ENCODE data around the gene MED12L. TPM values are rescaled to one million over a fixed set of nuclear protein-coding genes. Genes with fewer than 3 reads are reported as not detected.

Gene MED12L
- polyA plus RNA-seq, 1 donor from 2014 or later: 28.5 TPM

- Histone ChIP-seq H3K79me2 (replicated peaks; ENCODE audit: insufficient read depth, low read length) (no peaks in the 10 kb centered on the region), H3K9ac (ENCODE audit: low read length) (no peak overlapping the region), H3K27ac (ENCODE audit: low read length) (no peak overlapping the region), H3K4me3 (ENCODE audit: low read length) (no peak overlapping the region), H2AFZ (ENCODE audit: low read depth, low read length) (no peak overlapping the region), H3K36me3 (ENCODE audit: insufficient read depth, low read length) (peaks cover 14% of the 10 kb centered on the region), H3K27me3 (ENCODE audit: insufficient read depth, low read depth, low read length) (no peaks in the 10 kb centered on the region), H3K9me2 (ENCODE audit: insufficient read depth, low read length) (no peaks in the 10 kb centered on the region), H3F3A (ENCODE audit: insufficient read depth, low read length, poor library complexity, severe bottlenecking) (no peaks in the 10 kb centered on the region), H4K20me1 (ENCODE audit: insufficient read depth) (no peaks in the 10 kb centered on the region), H3K4me2 (ENCODE audit: low read length) (no peak overlapping the region), H3K9me3 (ENCODE audit: low read length) (no peaks in the 10 kb centered on the region)
- peak; percentile 76 for TF ChIP-seq SMC3 (conservative IDR thresholded peaks at IDR 0.05; ENCODE audit: poor library complexity)
- TF ChIP-seq CTCF (IDR thresholded peaks at IDR 0.05; ENCODE audit: poor library complexity, severe bottlenecking): peak; percentile 68
- no peak for TF ChIP-seq POLR2AphosphoS5 (IDR thresholded peaks at IDR 0.05)
- TF ChIP-seq, protein P1, sequence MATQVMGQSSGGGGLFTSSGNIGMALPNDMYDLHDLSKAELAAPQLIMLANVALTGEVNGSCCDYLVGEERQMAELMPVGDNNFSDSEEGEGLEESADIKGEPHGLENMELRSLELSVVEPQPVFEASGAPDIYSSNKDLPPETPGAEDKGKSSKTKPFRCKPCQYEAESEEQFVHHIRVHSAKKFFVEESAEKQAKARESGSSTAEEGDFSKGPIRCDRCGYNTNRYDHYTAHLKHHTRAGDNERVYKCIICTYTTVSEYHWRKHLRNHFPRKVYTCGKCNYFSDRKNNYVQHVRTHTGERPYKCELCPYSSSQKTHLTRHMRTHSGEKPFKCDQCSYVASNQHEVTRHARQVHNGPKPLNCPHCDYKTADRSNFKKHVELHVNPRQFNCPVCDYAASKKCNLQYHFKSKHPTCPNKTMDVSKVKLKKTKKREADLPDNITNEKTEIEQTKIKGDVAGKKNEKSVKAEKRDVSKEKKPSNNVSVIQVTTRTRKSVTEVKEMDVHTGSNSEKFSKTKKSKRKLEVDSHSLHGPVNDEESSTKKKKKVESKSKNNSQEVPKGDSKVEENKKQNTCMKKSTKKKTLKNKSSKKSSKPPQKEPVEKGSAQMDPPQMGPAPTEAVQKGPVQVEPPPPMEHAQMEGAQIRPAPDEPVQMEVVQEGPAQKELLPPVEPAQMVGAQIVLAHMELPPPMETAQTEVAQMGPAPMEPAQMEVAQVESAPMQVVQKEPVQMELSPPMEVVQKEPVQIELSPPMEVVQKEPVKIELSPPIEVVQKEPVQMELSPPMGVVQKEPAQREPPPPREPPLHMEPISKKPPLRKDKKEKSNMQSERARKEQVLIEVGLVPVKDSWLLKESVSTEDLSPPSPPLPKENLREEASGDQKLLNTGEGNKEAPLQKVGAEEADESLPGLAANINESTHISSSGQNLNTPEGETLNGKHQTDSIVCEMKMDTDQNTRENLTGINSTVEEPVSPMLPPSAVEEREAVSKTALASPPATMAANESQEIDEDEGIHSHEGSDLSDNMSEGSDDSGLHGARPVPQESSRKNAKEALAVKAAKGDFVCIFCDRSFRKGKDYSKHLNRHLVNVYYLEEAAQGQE (IDR thresholded peaks at IDR 0.05; ENCODE audit: borderline replicate concordance): no peak
- TF ChIP-seq EZH2 (IDR thresholded peaks at IDR 0.05; ENCODE audit: borderline replicate concordance, insufficient read depth, low read length, poor library complexity, severe bottlenecking): no peak
- TF ChIP-seq RAD21 (conservative IDR thresholded peaks at IDR 0.05): peak; percentile 72
- TF ChIP-seq MXI1 (conservative IDR thresholded peaks at IDR 0.05; ENCODE audit: poor library complexity, severe bottlenecking): no peak
- TF ChIP-seq EP300 (conservative IDR thresholded peaks at IDR 0.05; ENCODE audit: poor library complexity, severe bottlenecking): no peak
Observed at GRCh38 chr3:151168269-151169094, 83.0 kb downstream of the MED12L start.

GRCh38 chr3:151169262-151169947 is 83.9 kb downstream of the MED12L start:
- no peaks in the 10 kb centered on the region for H3K9me2 ChIP-seq (ENCODE audit: insufficient read depth, low read length)
- H3K27me3 ChIP-seq (ENCODE audit: insufficient read depth, low read depth, low read length): no peaks in the 10 kb centered on the region
- H3K27ac ChIP-seq (ENCODE audit: low read length): no peak overlapping the region
- H2AFZ ChIP-seq (ENCODE audit: low read depth, low read length): no peak overlapping the region
- H3K4me3 ChIP-seq (ENCODE audit: low read length): no peak overlapping the region
- H3K79me2 ChIP-seq (replicated peaks; ENCODE audit: insufficient read depth, low read length): no peaks in the 10 kb centered on the region
- TF ChIP-seq MXI1 (conservative IDR thresholded peaks at IDR 0.05; ENCODE audit: poor library complexity, severe bottlenecking) (no peak), SMC3 (conservative IDR thresholded peaks at IDR 0.05; ENCODE audit: poor library complexity) (no peak), POLR2AphosphoS5 (IDR thresholded peaks at IDR 0.05) (no peak), EP300 (conservative IDR thresholded peaks at IDR 0.05; ENCODE audit: poor library complexity, severe bottlenecking) (no peak), RAD21 (conservative IDR thresholded peaks at IDR 0.05) (no peak), TAF1 (IDR thresholded peaks at IDR 0.05; ENCODE audit: low read depth) (no peak), CTCF (IDR thresholded peaks at IDR 0.05; ENCODE audit: poor library complexity, severe bottlenecking) (no peak), EZH2 (IDR thresholded peaks at IDR 0.05; ENCODE audit: borderline replicate concordance, insufficient read depth, low read length, poor library complexity, severe bottlenecking) (no peak)
- TF ChIP-seq, protein P1 (IDR thresholded peaks at IDR 0.05; ENCODE audit: borderline replicate concordance): no peak
- no peak overlapping the region for H3K4me2 ChIP-seq (ENCODE audit: low read length)
- H3K36me3 ChIP-seq (ENCODE audit: insufficient read depth, low read length): peaks cover 14% of the 10 kb centered on the region
- no peaks in the 10 kb centered on the region for H3F3A ChIP-seq (ENCODE audit: insufficient read depth, low read length, poor library complexity, severe bottlenecking)
- H3K9ac ChIP-seq (ENCODE audit: low read length): no peak overlapping the region
- H4K20me1 ChIP-seq (ENCODE audit: insufficient read depth): no peaks in the 10 kb centered on the region
- H3K9me3 ChIP-seq (ENCODE audit: low read length): no peaks in the 10 kb centered on the region
